Lower leg skin (tissue), 4 donors: ENCODE measurements around the gene CAB39. TPM values are rescaled to one million over a fixed set of nuclear protein-coding genes. Genes with fewer than 3 reads are reported as not detected.

ENCODE experiments used
- DNase-seq, 2 donors: peaks; one replicate each; pipeline ENCODE4 v3.0.0-alpha.2; 2019; ENCODE audit warnings: low spot score in 2 of 2
- H3K4me3 ChIP-seq: fragments of 200-600 bp; sonication (generic); 2 replicates; pipeline ENCODE4 v1.5.1; 2017; ENCODE audit warnings: mild to moderate bottlenecking, low read depth; ENCODE audit not compliant: poor library complexity, severe bottlenecking
- CTCF ChIP-seq, 3 donors: fragments of 450-650 bp; IDR thresholded peaks; one replicate each; pipeline ENCODE4 v1.5.1; 2016; ENCODE audit warnings: antibody characterized with exemption in 3 of 3, mild to moderate bottlenecking in 3 of 3, moderate library complexity in 2 of 3
- POLR2A ChIP-seq, 2 donors: fragments of 450-650 bp; IDR thresholded peaks; one replicate each; pipeline ENCODE4 v1.6.1; 2016 to 2017; ENCODE audit warnings: antibody characterized with exemption in 2 of 2, mild to moderate bottlenecking in 1 of 2, moderate library complexity in 1 of 2
- WGBS, 2 donors: methylation state at CpG; one replicate each; pipeline ENCODE4 v1.1.5; 2018; 5-methylcytosine and 5-hydroxymethylcytosine counted together
- intact Hi-C: fragments of 100-400 bp; cut with DNase I; formaldehyde crosslinking; loops from one replicate; pipeline ENCODE4 v1.15.0; 2023; ENCODE audit warnings: low total_unique reads
- total RNA-seq, 4 donors: library from RNA; depleted of rRNA; stranded (reverse); fragments of >200 nt; gene quantifications; one replicate each; pipeline ENCODE4 v1.1.0, GENCODE V29; 2016

Gene CAB39
- total RNA-seq, 4 donors from 2014 or later = 65.5 to 74.7 (median 70.4) TPM

- intact Hi-C loops = no loop called here
- peak within 1 kb of the TSS; percentile 32 for H3K4me3 ChIP-seq
- 1% methylated on average over 23 to 50 of the region's 76 CpGs for WGBS, 2 donors
- TF ChIP-seq CTCF (IDR thresholded peaks at IDR 0.05) (no peak), POLR2A (IDR thresholded peaks at IDR 0.05) (no peak)
- DNase-seq = no peak
Measured at GRCh38 chr2:230864605-230865306, 152.1 kb downstream of the CAB39 start, which contains the start of gene ITM2C. Gene ITM2C (plus strand): TSS chr2:230864942. CDS start chr2:230865026, 84 bp downstream.

DNA sequence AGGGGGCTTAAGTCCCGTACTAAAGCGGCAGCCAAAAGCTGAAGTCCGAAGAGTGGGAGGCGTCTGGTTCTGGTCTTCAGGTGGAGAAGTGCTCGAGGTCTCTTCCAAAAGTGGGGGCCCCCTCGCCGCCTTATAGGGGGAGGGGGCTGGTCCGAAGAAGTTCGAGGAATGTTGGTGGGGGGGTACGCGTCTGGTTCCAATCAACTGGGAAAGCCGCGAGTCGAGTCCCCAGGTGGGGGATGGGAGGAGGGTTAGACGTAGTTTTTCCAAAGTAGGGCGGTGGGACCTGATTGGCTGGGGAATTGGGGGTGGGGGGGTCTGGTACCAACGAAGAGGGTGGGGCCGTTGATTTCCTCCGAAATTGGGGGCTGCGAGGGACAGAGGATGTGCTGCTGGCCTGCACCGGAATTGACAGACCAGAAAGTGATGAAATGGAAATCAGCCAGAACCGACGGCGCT lies 152.7 kb downstream of the CAB39 start:
- no peak for DNase-seq
- WGBS, 2 donors = 3 to 4% methylated on average over 24 of the region's 24 CpGs
- intact Hi-C loops = no loop called here

GRCh38 chr2:230865766-230866755 lies 153.4 kb downstream of the CAB39 start:
- no peak for DNase-seq
- 18 to 24% methylated on average over 35 of the region's 35 CpGs for WGBS, 2 donors
- no peak overlapping the region for H3K4me3 ChIP-seq
- no peak for TF ChIP-seq POLR2A (IDR thresholded peaks at IDR 0.05)
- no peak for TF ChIP-seq CTCF (IDR thresholded peaks at IDR 0.05)
- intact Hi-C loops = no loop called here

More for the DNA sequence above, 152.7 kb downstream of the CAB39 start:
- TF ChIP-seq CTCF (IDR thresholded peaks at IDR 0.05) = no peak
- TF ChIP-seq POLR2A (IDR thresholded peaks at IDR 0.05) = no peak
- H3K4me3 ChIP-seq = peak overlapping the region; percentile 32

DNA sequence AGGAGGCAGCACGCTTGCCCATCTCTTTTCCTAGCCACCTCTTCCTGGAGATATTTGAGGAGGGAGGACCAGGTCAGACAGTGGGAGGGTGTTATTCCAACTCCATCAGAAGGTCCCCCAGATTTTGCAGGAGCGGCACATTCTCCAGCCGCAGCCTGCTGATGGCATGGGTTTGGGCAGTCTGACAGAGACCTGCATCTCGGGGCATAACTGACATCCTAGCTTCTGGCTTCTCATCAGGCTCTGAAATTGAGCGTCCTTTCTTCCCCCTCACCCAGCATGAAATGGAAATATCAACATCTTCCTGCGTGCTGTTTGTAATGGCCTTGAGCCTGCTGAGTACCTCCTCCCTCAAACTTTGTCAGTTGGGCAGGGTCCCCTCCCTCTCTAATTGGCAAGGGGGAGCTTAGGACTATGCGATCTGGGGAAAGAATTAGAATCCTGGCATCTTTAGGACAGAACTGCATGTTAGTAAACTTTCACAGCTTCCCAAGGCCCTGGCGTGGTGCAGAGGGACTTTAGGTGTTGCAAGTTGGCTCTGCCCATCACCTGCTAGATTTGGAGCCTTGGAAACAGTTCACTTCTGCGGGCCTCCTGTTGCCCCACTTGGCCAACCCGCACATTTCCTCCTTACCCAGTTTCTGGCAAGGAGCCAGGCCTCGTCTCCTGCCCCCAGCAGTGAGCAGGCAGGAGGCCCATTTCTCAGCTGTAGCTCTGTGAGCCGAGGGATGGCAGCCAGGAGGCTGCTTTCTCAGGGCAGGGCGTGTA lies 154.3 kb downstream of the CAB39 start:
- 28 to 32% methylated on average over 13 of the region's 13 CpGs for WGBS, 2 donors
- intact Hi-C loops = no loop called here
- TF ChIP-seq CTCF (IDR thresholded peaks at IDR 0.05) (no peak), POLR2A (IDR thresholded peaks at IDR 0.05) (no peak)
- DNase-seq = no peak
- no peak overlapping the region for H3K4me3 ChIP-seq

DNA sequence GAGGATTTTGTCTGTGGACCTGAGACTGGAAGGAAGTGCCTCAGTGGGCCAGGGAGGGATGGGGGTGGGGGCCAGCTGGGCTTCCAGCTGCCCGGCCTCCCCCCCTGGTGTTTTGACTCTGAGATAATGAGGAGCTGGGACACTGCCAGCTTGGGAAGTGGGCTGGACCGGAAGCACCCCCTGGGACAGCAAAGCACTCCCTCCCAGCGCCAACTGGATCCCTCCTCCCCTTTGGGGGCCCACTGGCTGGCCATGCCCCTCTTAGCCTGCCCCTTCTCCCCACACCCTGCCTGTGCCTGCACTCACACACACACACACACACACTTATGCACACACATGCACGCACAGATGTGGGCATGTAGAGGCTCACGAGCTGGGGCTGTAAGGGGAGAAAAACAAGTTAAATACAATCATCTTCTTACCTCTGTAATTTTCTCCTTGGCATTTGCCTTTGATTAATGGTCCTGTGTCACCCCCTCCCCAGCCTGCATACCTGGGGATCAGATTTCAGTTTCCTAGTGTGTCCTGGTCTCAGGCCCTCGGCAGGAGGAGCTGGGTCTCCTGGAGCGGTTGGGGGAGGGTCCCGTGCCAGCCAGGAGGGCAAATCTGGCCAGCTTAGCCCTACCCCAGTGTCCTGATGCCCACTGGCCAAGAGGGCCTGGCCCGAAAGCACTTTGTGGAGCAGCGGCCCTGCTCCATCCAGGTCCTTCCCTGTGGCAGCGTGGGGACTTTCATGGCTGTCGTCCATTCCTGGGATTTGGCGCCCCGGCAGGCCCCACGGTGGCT lies 155.7 kb downstream of the CAB39 start:
- TF ChIP-seq POLR2A (IDR thresholded peaks at IDR 0.05) (no peak), CTCF (IDR thresholded peaks at IDR 0.05) (no peak)
- intact Hi-C loops = no loop called here
- WGBS, 2 donors = 82 to 84% methylated on average over 14 to 15 of the region's 15 CpGs
- H3K4me3 ChIP-seq = no peak overlapping the region
- DNase-seq = no peak
